Sciatic nerve (tissue), 2 donors: ENCODE results near the gene ZBTB8B. TPM values are rescaled to one million over a fixed set of nuclear protein-coding genes. Genes with fewer than 3 reads are reported as not detected.

Experiments
- ATAC-seq: fragments of 200-7000 bp; cut with Tn5 transposase; one replicate; pipeline ENCODE4 v1.9.1; 2020; ENCODE audit warnings: mild to moderate bottlenecking, moderate library complexity
- DNase-seq: peaks from one replicate; pipeline ENCODE4 v3.0.0-alpha.2; 2020; ENCODE audit warnings: low spot score
- intact Hi-C: fragments of 100-400 bp; cut with DNase I; formaldehyde crosslinking; loops from one replicate; pipeline ENCODE4 v1.14.2; 2022
- total RNA-seq: library from RNA; stranded (reverse); fragmentation: NEBNext Ultra II Directional; extraction: Animal tissue kit (Norgen Biotek cat#: 25700); gene quantifications from one replicate; pipeline ENCODE4 v1.2.1, GENCODE V29; 2021
- donor health status: DM: no; HTN: no; CAD: no.
- donor health status: DM: no; HTN: no; CAD: no.

The ZBTB8B gene
- total RNA-seq, 1 donor from 2014 or later, result 0.04 TPM

DNA sequence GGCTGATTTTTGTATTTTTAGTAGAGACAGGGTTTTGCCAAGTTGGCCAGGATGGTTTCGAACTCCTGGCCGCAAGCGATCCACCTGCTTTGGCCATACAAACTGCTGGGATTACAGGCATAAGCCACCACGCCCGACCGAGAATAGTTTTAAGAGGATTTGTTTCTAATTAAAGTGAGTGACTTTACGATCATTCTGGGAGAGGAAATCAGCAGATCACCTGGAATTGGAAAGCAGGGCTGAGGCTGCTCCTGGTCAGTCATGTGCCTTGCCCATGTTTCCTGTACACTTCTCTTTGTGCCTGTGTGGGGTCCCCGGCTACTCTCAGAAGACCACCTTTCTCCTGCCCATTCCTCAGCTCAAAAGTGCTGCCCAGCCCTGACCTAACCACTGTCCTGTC, 33.9 kb downstream of the ZBTB8B start:
- intact Hi-C loops, result no loop called here
- peak; percentile 13 for DNase-seq
- ATAC-seq, result no peak

DNA sequence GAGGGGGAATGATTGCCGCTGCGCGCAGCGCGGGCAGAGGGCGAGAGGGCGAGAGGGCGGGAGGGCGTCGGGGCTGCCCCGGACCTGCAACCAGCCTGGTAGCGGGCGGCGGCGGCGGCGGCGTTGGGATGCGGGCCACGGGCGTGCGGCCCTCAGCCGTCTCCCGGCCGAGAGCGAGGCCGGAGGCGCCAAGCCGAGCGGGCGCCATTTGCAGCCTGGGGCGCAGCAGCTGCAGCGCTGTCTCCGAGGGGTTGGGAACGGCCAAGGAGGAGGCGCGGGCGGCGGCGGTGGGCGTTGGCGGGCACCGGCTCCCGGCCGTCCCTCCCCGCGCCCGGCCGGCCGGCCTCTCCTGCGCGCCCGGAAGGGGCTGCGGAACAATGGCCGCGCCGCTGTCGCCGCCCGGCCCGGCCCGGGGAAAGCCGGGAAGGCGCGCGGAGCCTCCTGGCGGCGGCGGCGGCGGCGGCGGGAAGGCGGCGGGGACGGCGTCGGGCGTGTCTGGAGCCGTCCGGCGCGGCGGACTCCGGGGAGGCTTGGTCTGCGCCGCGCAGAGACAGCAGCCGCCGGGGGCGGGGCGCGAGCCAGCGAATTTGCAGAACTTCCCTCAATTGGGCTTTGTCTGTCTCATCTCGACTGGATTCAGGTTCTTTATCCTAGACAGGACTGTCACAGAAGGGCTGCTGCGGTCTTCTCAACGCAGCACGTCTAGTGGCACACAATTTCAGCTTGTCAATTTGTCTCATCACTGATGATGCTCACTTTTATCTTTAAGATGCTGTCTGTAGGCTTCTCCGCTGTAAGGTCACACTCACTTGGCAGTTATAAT, 35.7 kb downstream of the ZBTB8B start:
- intact Hi-C loops, result no loop called here
- DNase-seq, result peak; percentile 78
- ATAC-seq, result peak; percentile 85

GRCh38 chr1:32501865-32502264, 37.0 kb downstream of the ZBTB8B start:
- ATAC-seq, result peak; percentile 94
- intact Hi-C loops, result no loop called here
- no peak for DNase-seq

- peak; percentile 31 for DNase-seq
- ATAC-seq, result no peak
- intact Hi-C loops, result no loop called here
Observed at GRCh38 chr1:32503153-32503552, 38.3 kb downstream of the ZBTB8B start.

GRCh38 chr1:32507021-32507420, 42.1 kb downstream of the ZBTB8B start:
- ATAC-seq (no peak), DNase-seq (no peak)
- intact Hi-C loops, result no loop called here

DNA sequence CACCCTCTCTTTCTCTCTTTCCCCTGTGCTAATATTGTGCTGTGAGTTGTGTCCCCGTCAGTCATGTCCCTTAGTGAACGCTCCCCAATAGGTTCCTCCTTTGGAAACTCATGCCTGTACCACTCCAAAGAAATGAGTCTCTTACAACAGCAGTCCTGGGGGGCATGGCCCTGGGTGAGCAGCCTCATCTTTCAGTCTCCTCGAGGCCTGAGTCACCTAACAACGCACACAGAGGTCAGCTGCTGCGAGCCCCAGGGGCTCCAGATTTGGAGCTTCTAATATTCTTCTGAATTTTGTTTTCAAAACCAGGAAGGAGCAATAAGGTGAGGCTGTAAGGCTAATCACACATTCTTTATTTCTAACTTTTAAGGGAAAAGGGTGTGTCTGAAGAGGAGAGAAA, 43.9 kb downstream of the ZBTB8B start:
- intact Hi-C loops, result no loop called here
- DNase-seq (peak; percentile 22), ATAC-seq (no peak)

- ATAC-seq (no peak), DNase-seq (no peak)
- intact Hi-C loops, result no loop called here
Observed at GRCh38 chr1:32509939-32510338, 45.1 kb downstream of the ZBTB8B start.

Other genes with a start within 250 kb of the ZBTB8B start
- 27.0 TPM for gene TMEM234, start 242.7 kb upstream of the ZBTB8B start, total RNA-seq
- gene EIF3I, start 242.7 kb upstream of the ZBTB8B start, total RNA-seq, result 92.3 TPM
- 16.1 TPM for gene FAM167B, start 217.8 kb upstream of the ZBTB8B start, total RNA-seq
- 3.2 TPM for gene LCK, start 213.8 kb upstream of the ZBTB8B start, total RNA-seq
- 54.7 TPM for gene HDAC1, start 173.0 kb upstream of the ZBTB8B start, total RNA-seq
- 126 TPM for gene MARCKSL1, start 128.8 kb upstream of the ZBTB8B start, total RNA-seq
- gene FAM229A, start 102.6 kb upstream of the ZBTB8B start, total RNA-seq, result 12.0 TPM
- 5.1 TPM for gene TSSK3, start 102.5 kb upstream of the ZBTB8B start, total RNA-seq
- 83.1 TPM for gene BSDC1, start 70.6 kb upstream of the ZBTB8B start, total RNA-seq
- gene ZBTB8A, start 74.4 kb downstream of the ZBTB8B start, total RNA-seq, result 8.9 TPM
- 39.9 TPM for gene ZBTB8OS, start 185.5 kb downstream of the ZBTB8B start, total RNA-seq
- gene RBBP4, start 186.1 kb downstream of the ZBTB8B start, total RNA-seq, result 125 TPM
- 9.1 TPM for gene SYNC, start 237.7 kb downstream of the ZBTB8B start, total RNA-seq